NCI-H1048 (cell line): ENCODE results near the gene PRAMEF14.
"Not testable (repeated sequence)": the region's sequence is repeated elsewhere in the genome, so short reads cannot be mapped to it uniquely, and the experiment has no call there.

Experiments
- DNase-seq: peaks from one replicate; lab custom pipeline; 2025; lab: John Stamatoyannopoulos, UW

Gene PRAMEF14, protein sequence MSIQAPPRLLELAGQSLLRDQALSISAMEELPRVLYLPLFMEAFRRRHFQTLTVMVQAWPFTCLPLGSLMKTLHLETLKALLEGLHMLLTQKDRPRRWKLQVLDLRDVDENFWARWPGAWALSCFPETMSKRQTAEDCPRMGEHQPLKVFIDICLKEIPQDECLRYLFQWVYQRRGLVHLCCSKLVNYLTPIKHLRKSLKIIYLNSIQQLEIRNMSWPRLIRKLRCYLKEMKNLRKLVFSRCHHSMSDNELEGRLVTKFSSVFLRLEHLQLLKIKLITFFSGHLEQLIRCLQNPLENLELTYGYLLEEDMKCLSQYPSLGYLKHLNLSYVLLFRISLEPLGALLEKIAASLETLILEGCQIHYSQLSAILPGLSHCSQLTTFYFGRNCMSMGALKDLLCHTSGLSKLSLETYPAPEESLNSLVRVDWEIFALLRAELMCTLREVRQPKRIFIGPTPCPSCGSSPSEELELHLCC

DNA sequence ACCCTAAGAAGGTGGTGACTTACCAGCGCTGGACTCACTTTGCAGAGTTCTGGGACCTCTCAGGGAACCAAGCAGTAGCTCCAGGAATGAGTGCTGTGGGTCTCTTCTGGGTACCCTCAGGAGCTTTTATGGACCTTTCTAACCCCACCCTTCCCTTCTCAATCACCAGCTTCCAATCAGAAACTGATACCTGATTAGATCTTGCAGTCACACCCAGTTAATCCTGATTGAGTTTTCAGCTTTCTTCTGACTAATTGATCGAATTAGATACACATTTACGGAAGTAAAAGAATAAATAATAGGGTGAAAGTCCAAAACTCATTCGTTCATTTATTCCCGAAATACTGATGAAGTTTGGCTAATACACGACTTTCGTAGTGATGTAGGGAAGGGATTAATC lies at the start of gene PRAMEF14:
Gene PRAMEF14, minus strand, starts transcription at position 101 of the 400 bp plus-strand sequence. CDS start 1,820 bp downstream, outside the sequence.
- DNase-seq: not testable (repeated sequence)

DNA sequence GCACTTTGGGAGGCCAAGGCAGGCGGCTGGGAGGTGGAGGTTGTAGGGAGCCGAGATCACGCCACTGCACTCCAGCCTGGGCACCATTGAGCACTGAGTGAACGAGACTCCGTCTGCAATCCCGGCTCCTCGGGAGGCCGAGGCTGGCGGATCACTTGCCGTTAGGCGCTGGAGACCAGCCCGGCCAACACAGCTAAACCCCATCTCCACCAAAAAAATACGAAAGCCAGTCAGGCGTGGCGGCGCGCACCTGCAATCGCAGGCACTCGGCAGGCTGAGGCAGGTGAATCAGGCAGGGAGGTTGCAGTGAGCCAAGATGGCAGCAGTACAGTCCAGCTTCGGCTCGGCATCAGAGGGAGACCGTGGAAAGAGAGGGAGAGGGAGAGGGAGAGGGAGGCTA lies 48.4 kb upstream of the PRAMEF14 start:
- DNase-seq: not testable (repeated sequence)

DNA sequence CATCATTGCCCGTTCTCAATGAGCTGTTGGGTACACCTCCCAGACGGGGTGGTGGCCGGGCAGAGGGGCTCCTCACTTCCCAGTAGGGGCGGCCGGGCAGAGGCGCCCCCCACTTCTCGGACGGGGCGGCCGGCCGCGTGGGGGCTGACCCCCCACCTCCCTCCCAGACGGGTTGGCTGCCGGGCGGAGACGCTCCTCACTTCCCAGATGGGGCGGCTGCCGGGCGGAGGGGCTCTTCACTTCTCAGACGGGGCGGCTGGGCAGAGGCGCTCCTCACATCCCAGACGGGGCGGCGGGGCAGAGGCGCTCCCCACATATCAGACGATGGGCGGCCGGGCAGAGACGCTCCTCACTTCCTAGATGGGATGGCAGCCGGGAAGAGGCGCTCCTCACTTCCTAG lies 47.8 kb upstream of the PRAMEF14 start:
- DNase-seq: not testable (repeated sequence)

DNA sequence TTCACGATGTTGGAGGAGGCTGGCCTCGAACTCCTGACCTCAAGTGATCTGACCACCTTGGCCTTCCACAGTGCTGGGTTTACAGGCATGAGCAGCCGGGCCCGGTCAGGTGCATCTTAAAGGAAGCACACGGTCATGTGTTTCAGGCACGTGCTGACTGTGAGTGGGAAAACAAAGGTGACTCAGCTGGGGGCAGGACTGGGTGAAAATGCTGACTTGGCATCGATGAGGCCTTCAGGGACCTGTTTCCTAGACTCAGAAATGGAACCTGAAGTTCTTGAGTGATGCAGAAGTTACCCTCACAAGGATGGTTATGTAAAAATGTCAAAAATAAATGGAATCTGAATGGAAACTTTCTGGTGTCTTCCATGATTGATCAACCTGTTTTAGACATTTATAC lies 46.1 kb upstream of the PRAMEF14 start:
- not testable (repeated sequence) for DNase-seq

DNA sequence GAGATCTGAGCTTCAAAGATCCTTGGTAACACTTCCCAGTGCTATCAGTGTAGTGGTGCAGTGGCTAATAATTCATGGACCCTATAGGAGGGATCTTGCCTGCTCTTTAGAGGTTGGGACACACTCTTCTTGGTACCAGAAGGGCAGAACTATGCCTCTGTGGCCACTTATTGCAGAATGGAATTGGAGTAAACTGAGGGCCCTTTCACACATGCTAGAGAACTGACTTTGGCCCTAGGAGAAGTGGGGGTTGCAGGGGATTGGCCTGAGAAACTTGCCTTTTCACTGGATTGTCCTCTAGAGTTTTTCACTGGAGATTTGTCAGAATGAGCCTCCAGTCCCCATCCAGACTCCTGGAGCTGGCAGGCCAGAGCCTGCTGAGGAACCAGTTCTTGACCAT lies 42.4 kb upstream of the PRAMEF14 start, which contains the start of gene PRAMEF17:
Gene PRAMEF17, plus strand, starts transcription at position 301 of the 400 bp plus-strand sequence. Its CDS starts 26 bp downstream, at position 327.
- not testable (repeated sequence) for DNase-seq

DNA sequence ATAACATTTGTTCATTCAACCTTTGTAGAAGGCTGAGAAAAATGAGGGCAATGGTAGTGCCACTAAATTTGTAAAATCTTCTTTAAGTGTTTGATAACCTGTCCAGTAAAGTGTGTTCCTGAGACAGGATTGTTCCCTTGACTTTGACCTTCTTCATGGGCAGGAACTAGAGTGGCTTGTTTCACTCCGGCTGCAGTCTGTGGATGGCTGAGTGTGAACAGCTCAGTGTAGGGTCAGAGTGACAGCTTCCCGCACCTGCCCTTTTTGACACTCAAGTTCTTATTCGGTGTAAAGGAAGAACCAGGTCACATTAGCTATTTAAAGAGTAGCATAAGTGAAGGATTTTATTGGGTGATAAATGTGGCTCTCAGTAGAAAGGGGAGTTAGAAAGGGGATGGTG lies 33.4 kb upstream of the PRAMEF14 start:
- DNase-seq: not testable (repeated sequence)

DNA sequence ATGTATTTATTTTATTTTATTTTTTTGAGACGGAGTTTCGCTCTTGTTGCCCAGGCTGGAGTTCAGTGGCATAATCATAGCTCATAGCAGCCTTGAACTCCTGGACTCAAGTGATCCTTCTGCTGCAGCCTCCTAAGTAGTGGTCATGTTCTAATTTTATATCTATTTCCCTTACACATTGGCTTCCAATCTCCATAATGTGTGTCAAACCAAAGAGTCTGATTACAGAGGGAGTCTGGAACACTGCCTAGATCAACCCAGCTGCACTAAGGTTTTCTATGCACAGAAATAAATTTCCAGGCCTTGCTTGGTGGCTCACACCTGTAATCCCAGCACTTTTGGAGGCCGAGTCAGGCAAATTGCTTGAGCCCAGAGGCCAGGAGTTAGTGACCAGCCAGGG lies 32.0 kb upstream of the PRAMEF14 start:
- not testable (repeated sequence) for DNase-seq

DNA sequence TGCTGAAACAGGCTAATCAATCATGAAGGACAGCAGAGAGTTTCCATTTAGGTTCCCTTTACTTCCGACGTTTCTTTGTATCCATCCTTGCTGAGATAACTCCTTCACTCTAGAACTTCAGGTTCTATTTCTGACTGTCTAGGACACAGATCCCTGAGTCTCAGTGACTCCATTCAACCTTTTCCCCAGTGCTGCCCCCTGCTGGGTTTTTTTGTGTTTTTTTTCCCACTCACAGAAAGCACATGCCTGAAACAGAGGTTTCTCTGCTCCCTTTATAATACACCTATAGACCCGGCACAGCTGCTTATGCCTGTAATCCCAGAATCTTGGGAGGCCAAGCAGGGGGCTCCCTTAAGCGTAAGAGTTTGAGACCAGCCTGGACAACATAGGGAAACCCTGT lies 21.6 kb upstream of the PRAMEF14 start:
- not testable (repeated sequence) for DNase-seq

DNA sequence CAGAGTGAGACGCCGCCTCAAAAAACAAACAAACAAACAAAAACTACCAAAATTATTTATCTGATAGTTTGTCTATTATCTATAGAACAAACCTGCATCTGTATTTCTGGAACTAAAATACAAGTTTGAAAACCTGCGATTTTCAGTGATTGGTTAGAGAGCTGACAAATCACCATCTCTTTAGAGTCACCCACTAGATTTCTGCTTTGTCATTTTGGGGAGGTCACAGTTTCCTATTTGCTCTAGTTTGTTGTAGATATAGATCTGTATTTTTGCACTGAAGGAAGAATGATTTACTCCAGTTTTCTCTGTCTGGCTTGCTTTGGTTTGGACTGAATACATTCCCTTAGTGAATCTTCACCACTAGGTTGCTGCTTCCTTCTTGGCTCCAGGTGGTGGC lies 19.6 kb upstream of the PRAMEF14 start:
- DNase-seq: not testable (repeated sequence)

DNA sequence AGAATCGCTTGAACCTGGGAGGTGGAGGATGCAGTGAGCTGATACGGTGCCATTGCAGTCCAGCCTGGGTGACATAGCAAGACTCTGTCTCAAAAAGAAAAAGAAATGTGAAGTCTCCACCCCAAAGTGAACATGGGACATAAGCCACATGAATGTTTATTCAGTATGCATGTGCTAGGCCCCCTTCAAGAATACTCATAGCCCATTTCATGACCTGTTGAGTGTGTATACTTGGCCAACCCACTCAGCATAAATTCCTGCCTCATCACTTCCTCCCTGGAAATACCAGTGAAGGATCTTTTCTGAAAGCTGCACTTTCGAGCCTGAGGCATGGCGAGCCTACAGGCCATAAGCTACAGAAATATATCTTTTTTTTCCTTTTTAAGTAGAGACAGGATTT lies 18.0 kb upstream of the PRAMEF14 start:
- DNase-seq: not testable (repeated sequence)

DNA sequence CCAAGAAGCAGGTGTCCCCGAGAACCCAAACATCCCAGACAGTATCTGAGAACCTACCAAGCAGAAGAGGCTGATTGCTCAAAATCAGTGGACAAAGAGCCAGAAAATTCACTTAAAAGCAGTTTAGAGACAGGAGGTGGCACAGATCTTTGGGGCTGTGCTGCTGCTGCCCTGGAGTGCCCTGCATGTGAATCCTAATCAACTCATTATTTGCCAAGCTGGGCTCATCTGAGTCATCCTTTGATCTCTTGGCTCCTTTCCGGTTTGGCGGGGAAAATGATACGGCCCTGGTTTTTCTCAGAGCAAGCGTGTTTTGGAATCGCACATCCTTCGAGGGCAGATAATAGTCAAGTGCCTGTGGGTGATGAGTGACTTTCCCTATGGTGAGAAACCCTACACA lies 15.4 kb upstream of the PRAMEF14 start:
- not testable (repeated sequence) for DNase-seq

DNA sequence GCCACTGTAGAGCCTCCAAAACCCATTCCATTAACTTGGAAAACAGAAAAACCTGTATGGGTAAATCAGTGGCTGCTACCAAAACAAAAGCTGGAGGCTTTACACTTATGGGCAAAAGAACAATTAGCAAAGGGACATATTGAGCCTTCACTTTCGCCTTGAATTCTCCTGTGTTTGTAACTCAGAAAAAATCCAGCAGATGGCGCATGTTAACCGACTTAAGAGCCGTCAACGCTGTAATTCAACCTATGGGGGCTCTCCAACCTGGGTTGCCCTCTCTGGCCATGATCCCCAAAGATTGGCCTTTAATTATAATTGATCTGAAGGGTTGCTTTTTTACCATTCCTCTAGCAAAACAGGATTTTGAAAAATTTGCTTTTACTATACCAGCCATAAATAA lies 9.8 kb upstream of the PRAMEF14 start:
- DNase-seq: not testable (repeated sequence)

DNA sequence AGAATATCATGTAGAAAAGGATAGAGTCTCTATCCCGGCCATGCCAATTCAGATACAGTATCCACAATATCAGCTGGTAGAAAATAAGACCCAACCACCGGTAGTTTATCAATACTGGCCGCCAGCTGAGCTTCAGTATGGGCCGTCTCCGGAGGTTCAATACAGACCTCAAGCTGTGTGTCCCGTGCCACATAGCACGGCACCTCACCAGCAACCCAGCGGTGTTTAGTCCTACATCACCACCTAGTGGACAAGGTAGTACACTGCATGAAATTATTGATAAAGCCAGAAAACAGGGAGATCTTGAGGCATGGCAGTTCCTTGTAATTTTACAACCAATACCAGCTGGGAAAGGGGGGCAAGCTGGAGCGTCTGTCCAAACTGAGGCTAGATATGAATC lies 7.5 kb upstream of the PRAMEF14 start:
- not testable (repeated sequence) for DNase-seq

DNA sequence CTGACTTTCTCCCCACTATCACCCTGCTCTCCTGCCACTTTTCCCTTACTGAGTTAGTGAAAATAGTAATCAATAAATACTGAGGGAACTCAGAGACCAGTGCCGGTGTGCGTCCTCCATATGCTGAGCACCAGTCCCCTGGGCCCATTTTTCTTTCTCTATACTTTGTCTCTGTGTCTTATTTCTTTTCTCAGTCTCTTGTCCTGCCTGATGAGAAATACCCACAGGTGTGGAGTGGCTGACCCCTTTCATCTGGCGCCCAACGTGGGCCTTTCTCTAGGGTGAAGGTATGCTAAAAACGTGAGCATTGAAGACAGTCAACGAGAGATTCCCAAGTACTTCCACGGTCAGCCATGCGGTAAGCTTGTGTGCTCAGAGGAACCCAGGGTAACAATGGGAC lies 6.5 kb upstream of the PRAMEF14 start:
- DNase-seq: not testable (repeated sequence)

DNA sequence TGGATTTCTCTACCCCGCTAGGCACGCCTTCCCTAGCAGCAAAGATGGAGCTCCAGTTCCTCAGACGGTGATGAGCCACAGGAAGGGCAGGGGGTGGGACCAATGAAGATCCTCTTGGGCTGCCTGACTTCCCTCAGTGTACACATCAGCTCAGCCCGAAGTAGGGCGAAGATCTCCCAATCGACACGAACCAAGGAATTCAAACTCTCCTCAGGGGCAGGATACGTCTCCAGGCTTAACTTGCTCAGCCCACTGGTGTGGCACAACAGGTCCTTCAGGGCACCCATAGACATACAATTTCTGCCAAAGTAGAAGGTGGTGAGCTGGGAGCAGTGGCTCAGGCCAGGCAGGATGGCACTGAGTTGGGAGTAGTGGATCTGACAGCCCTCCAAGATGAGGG lies 4.4 kb downstream of the PRAMEF14 start:
- not testable (repeated sequence) for DNase-seq

DNA sequence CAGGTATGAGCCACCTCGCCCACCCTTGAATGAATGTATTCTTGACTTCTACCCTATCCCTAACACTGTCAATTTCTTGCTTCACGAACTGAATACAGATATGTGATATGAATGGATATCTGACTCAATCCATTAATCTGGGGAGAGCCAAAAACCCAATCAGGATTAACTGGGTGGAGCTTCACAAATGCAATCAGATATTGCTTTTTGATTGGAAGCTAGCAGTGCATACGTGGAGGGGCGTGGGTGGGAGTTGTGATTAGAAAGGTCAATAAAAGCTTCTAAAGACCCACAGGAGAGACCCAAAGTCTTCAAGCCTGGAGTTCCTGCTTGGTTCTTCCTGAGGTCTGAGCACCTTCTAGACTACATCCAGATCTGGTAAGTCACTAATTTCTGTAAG lies 31.7 kb downstream of the PRAMEF14 start, which contains the start of gene PRAMEF15:
Gene PRAMEF15, plus strand, starts transcription at position 301 of the 400 bp plus-strand sequence. CDS start 2,827 bp downstream, outside the sequence.
- DNase-seq: not testable (repeated sequence)

DNA sequence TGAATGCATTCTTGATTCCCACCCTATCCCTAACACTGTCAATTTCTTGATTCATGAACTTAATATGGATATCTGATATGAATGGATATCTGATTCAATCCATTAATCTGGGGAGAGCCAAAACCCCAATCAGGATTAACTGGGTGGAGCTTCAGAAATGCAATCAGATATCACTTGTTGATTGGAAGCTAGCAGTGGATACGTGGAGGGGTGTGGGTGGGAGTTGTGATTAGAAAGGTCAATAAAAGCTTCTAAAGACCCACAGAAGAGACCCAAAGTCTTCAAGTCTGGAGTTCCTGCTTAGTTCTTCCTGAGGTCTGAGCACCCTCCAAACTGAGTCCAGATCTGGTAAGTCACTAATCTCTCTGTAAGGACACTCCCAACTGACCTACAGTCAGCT lies 43.7 kb downstream of the PRAMEF14 start, which contains the start of gene PRAMEF33:
Gene PRAMEF33, plus strand, starts transcription at position 301 of the 400 bp plus-strand sequence. CDS start 2,416 bp downstream, outside the sequence.
- DNase-seq: not testable (repeated sequence)

DNA sequence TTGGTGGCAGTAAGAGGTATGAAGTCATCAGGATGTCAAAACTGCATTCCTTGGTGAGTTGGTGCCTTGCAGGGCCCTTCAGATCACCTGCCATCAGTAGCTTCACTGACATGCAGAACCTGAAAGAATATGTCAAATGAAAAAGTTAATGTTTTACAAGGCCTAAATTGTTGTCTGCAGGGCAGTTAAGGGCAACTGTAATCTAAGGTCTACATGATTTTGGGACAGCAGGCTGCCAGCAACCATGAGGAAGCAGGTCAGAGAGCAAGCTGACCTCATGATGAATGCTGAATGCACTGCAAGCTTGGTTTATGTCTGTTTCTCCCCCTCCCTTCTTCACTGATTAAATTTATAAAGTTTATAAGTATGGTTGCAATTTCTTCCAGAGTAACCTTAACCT lies 44.7 kb downstream of the PRAMEF14 start:
- DNase-seq: not testable (repeated sequence)

DNA sequence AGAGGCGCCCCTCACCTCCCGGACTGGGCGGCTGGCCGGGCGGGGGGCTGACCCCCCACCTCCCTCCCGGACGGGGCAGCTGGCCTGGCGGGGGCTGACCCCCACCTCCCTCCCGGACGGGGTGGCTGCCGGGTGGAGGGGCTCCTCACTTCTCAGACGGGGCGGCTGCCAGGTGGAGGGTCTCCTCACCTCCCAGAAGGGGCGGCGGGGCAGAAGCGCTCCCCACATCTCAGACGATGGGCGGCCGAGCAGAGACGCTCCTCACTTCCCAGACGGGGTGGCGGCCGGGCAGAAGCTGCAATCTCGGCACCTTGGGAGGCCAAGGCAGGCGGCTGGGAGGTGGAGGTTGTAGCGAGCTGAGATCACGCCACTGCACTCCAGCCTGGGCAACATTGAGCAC lies 48.2 kb downstream of the PRAMEF14 start:
- not testable (repeated sequence) for DNase-seq

DNA sequence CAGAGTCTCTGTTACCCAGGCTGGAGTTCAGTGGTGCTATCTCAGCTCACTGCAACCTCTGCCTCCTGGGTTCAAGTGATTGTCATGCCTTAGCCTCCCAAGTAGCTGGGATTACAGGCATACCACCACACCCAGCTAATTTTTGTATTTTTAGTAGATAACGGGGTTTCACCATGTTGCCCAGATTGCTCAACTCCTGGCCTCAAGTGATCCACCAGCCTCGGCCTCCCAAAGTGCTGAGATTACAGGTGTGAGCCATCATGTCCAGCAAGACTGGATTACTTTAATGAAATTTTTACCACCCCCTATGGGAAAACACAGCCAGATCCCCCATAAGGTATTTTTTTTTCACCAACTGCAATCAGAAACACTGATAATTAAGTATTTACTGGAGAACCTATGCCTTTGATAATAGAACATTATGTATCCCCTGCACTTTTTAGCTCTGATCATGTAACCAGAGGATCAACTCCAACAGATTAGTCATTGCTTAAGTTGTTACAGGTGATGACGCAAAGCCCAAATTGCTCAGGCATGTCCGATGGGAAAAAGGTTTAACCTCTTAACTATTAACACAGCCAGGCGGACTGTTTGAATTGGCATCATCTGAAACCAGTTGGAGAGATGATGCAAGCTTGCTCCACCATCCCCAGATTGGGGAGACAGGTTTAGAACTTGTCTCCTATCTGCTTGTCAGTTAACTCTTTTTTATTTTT lies 49.6 kb downstream of the PRAMEF14 start:
- DNase-seq: not testable (repeated sequence)
